ENCODE results near the gene TLL1. TPM values are rescaled to one million over a fixed set of nuclear protein-coding genes. Genes with fewer than 3 reads are reported as not detected.
A peak's percentile ranks its signal among the peaks of the same experiment; 100 is the strongest.

The TLL1 gene
- total and polyA plus RNA-seq, 4 donors, result 0.04 to 0.25 (median 0.05) TPM; not detected in 1

GRCh38 chr4:165874072-165874790 is 1.2 kb downstream of the TLL1 start:
- TF ChIP-seq HNF4A (conservative IDR thresholded peaks at IDR 0.05), result no peak
- Histone ChIP-seq H3K36me3 (ENCODE audit: control insufficient read depth in 4 of 4, insufficient read depth in 3 of 4, low read depth in 1 of 4, low read length in 3 of 4) (no peaks in the 10 kb centered on the region), H3K4me1 (ENCODE audit: control insufficient read depth in 4 of 4, insufficient read depth in 4 of 4, low read length in 3 of 4) (peaks cover 12 to 28% (median 23%) of the 10 kb centered on the region in 4 donors), H3K27ac (ENCODE audit: low read depth in 1 of 2, low read length in 2 of 2) (no peak overlapping the region), H3K9ac (ENCODE audit: low read depth in 1 of 2, low read length in 2 of 2) (no peak overlapping the region), H3K27me3 (ENCODE audit: control insufficient read depth in 4 of 4, insufficient read depth in 4 of 4, low read length in 3 of 4) (peaks cover 0 to 31% (median 8%) of the 10 kb centered on the region in 4 donors), H3K9me3 (ENCODE audit: control insufficient read depth in 4 of 4, low read length in 3 of 4) (no peaks in the 10 kb centered on the region), H3K4me3 (ENCODE audit: low read depth in 1 of 3, low read length in 3 of 3) (peak overlapping the region in 2 of 3 donors; percentile 41 to 53)
- 3% methylated on average over 27 of the region's 27 CpGs for WGBS
- no peak for DNase-seq (ENCODE audit: low spot score)

GRCh38 chr4:165874791-165875371 is 1.8 kb downstream of the TLL1 start:
- H3K4me1 ChIP-seq (ENCODE audit: control insufficient read depth in 4 of 4, insufficient read depth in 4 of 4, low read length in 3 of 4), result peaks cover 12 to 28% (median 23%) of the 10 kb centered on the region in 4 donors
- 6% methylated on average over 38 of the region's 38 CpGs for whole genome bisulfite sequencing
- H3K9me3 ChIP-seq (ENCODE audit: control insufficient read depth in 4 of 4, low read length in 3 of 4), result no peaks in the 10 kb centered on the region
- peaks cover 0 to 27% (median 8%) of the 10 kb centered on the region in 4 donors for H3K27me3 ChIP-seq (ENCODE audit: control insufficient read depth in 4 of 4, insufficient read depth in 4 of 4, low read length in 3 of 4)
- peak overlapping the region in 1 of 3 donors; percentile 30 for H3K4me3 ChIP-seq (ENCODE audit: low read depth in 1 of 3, low read length in 3 of 3)
- DNase-seq (ENCODE audit: low spot score), result no peak
- no peak overlapping the region for H3K27ac ChIP-seq (ENCODE audit: low read depth in 1 of 2, low read length in 2 of 2)
- TF ChIP-seq CTCF (IDR thresholded peaks at IDR 0.05; ENCODE audit: low read depth, low read length, missing input control) (no peak), MAX (IDR thresholded peaks at IDR 0.05) (no peak), SP1 (IDR thresholded peaks at IDR 0.05) (no peak), NR2F2 (IDR thresholded peaks at IDR 0.05) (no peak), JUND (IDR thresholded peaks at IDR 0.05) (no peak), EGR1 (IDR thresholded peaks at IDR 0.05; ENCODE audit: low read depth in 2 of 2) (no peak), RXRA (IDR thresholded peaks at IDR 0.05) (no peak), GABPA (IDR thresholded peaks at IDR 0.05 in 1 of 2, conservative IDR thresholded peaks at IDR 0.05 in 1 of 2) (no peak), FOXA2 (IDR thresholded peaks at IDR 0.05) (no peak), REST (IDR thresholded peaks at IDR 0.05) (no peak), YY1 (IDR thresholded peaks at IDR 0.05) (no peak), HNF4A (conservative IDR thresholded peaks at IDR 0.05) (no peak), HNF4G (IDR thresholded peaks at IDR 0.05) (no peak)
- no peaks in the 10 kb centered on the region for H3K36me3 ChIP-seq (ENCODE audit: control insufficient read depth in 4 of 4, insufficient read depth in 3 of 4, low read depth in 1 of 4, low read length in 3 of 4)
- no peak overlapping the region for H3K9ac ChIP-seq (ENCODE audit: low read depth in 1 of 2, low read length in 2 of 2)
